Brain microvascular endothelial cell (primary cell): ENCODE measurements around the gene KCTD7.
"Not testable (repeated sequence)": the region's sequence is repeated elsewhere in the genome, so short reads cannot be mapped to it uniquely, and the experiment has no call there.

ENCODE experiments used
- DNase-seq: peaks from one replicate; pipeline ENCODE4 v3.0.0-alpha.2; 2020
- H3K27ac ChIP-seq: fragments of 250-450 bp; sonication (Bioruptor Pico); 2 replicates; pipeline ENCODE4 v1.5.1; 2020; ENCODE audit warnings: mild to moderate bottlenecking, moderate library complexity
- H3K27me3 ChIP-seq: fragments of 250-450 bp; sonication (Bioruptor Pico); replicated peaks from 2 replicates; pipeline ENCODE4 v1.5.1; 2020; ENCODE audit warnings: mild to moderate bottlenecking
- H3K36me3 ChIP-seq: fragments of 250-450 bp; sonication (Bioruptor Pico); replicated peaks from 2 replicates; pipeline ENCODE4 v1.5.1; 2020; ENCODE audit warnings: mild to moderate bottlenecking
- H3K4me3 ChIP-seq: 2 replicates; pipeline ENCODE4 v1.5.1; 2011; ENCODE audit warnings: low read depth, mild to moderate bottlenecking, control low read depth, low read length, moderate library complexity
- in situ Hi-C: cut with HindIII; loops from 2 replicates; pipeline ENCODE4 v1.10.0; 2017; ENCODE audit warnings: low sequenced_read_pairs, low pct_ligation_motif_present
- TF ChIP-seq, protein P1 (sequence below): IDR thresholded peaks from 2 replicates; pipeline ENCODE4 v1.5.1; 2011; ENCODE audit warnings: low read depth, mild to moderate bottlenecking, moderate library complexity, low read length, control low read depth, inconsistent platforms; ENCODE audit errors: missing control alignments

KCTD7 gene

DNA sequence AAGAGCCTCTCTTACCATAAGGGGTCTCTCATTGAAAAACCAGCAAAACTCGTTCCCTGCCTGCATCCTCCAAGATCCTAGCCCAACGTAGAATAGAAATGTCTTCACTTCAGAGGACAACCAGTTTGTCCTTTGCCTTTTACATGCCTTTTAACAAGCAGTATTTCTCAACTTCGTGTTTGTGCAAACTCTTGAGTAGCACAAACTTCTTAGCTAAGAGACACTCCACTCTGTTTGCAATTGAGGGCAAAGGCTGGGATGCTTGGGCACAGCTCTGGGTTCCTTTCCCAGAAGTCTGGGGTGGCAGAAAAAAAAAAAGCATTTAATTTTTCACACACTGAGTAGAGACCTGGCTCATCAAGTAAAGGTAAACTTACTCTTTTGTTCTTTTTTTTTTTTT is 19.5 kb upstream of the KCTD7 start:
- in situ Hi-C loops: no loop called here
- no peaks in the 10 kb centered on the region for H3K27me3 ChIP-seq
- H3K4me3 ChIP-seq: no peak overlapping the region
- DNase-seq: no peak
- H3K36me3 ChIP-seq: no peaks in the 10 kb centered on the region
- TF ChIP-seq, protein P1, sequence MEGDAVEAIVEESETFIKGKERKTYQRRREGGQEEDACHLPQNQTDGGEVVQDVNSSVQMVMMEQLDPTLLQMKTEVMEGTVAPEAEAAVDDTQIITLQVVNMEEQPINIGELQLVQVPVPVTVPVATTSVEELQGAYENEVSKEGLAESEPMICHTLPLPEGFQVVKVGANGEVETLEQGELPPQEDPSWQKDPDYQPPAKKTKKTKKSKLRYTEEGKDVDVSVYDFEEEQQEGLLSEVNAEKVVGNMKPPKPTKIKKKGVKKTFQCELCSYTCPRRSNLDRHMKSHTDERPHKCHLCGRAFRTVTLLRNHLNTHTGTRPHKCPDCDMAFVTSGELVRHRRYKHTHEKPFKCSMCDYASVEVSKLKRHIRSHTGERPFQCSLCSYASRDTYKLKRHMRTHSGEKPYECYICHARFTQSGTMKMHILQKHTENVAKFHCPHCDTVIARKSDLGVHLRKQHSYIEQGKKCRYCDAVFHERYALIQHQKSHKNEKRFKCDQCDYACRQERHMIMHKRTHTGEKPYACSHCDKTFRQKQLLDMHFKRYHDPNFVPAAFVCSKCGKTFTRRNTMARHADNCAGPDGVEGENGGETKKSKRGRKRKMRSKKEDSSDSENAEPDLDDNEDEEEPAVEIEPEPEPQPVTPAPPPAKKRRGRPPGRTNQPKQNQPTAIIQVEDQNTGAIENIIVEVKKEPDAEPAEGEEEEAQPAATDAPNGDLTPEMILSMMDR: no peak
- H3K27ac ChIP-seq: no peak overlapping the region

DNA sequence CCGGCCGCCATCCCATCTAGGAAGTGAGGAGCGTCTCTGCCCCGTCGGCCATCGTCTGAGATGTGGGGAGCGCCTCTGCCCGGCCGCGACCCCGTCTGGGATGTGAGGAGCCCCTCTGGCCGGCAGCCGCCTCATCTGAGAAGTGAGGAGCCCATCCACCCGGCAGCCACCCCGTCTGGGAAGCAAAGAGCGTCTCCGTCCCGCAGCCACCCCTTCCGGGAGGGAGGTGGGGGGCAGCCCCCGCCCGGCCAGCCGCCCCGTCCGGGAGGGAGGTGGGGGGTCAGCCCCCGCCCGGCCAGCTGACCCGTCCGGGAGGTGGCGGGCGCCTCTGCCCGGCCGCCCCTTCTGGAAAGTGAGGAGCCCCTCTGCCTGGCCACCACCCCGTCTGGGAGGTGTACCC is 14.1 kb upstream of the KCTD7 start:
- H3K27ac ChIP-seq, DNase-seq, in situ Hi-C loops, H3K36me3 ChIP-seq, H3K27me3 ChIP-seq, H3K4me3 ChIP-seq: not testable (repeated sequence)

DNA sequence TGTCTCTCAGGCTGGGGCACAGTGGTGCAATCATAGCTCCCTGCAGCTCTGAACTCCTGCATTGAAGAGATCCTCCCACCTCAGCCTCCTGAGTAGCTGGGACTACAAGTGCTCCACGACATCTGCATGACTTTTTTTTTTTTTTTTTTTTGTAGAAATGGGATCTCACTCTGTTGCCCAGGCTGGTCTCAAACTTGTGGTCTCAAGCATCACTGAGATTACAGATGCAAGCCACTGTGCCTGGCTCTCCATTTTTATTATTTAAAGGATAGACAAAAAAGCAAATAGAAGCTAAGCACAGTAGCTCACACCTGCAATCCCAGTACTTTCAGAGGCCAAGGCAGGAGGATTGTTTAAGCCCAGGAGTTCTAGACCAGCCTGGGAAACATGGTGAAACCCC is 13.0 kb upstream of the KCTD7 start:
- H3K27ac ChIP-seq: no peak overlapping the region
- no peak for DNase-seq
- H3K27me3 ChIP-seq: no peaks in the 10 kb centered on the region
- no peaks in the 10 kb centered on the region for H3K36me3 ChIP-seq
- TF ChIP-seq, protein P1: no peak
- in situ Hi-C loops: no loop called here
- H3K4me3 ChIP-seq: no peak overlapping the region

DNA sequence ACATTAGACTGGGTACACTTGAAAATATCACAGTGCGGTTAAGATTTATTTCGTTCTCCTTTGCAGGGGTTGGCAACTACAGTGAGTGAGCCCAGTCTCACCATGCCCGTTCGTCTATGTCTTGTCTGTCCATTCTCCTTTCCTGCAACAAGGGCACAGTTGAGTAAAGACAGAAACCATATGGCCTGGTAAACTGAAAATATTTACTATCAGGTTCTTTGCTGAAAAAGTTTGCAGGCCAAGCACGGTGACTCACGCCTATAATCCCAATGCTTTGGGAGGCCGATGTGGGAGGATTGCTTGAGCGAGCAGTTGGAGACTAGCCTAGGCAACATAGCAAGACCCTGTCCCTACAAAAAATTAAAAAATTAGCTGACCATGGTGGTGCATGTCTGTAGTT is 11.4 kb upstream of the KCTD7 start:
- H3K27ac ChIP-seq: no peak overlapping the region
- in situ Hi-C loops: no loop called here
- H3K36me3 ChIP-seq: no peaks in the 10 kb centered on the region
- no peak for DNase-seq
- TF ChIP-seq, protein P1: no peak
- no peak overlapping the region for H3K4me3 ChIP-seq
- H3K27me3 ChIP-seq: no peaks in the 10 kb centered on the region

DNA sequence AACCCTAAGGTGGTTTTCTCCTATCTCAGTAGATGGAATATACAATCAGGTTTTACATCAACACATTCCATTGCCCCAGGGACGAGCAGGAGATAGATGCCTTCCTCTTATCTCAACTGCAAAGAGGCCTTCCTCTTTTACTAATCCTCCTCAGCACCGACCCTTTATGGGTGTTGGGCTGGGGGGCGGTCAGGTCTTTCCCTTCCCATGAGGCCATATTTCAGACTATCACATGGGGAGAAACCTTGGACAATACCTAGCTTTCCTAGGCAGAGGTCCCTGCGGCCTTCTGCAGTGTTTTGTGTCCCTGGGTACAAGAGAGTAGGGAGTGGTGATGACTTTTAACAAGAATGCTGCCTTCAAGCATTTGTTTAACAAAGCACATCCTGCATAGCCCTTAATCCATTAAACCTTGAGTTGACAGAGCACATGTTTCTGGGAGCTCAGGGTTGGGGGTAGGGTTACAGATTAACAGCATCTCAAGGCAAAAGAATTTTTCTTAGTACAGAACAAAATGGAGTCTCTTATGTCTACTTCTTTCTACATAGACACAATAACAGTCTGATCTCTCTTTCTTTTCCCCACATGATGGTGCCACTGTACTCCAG is 9.2 kb upstream of the KCTD7 start:
- in situ Hi-C loops, H3K27ac ChIP-seq, H3K4me3 ChIP-seq, H3K36me3 ChIP-seq, DNase-seq, H3K27me3 ChIP-seq: not testable (repeated sequence)

DNA sequence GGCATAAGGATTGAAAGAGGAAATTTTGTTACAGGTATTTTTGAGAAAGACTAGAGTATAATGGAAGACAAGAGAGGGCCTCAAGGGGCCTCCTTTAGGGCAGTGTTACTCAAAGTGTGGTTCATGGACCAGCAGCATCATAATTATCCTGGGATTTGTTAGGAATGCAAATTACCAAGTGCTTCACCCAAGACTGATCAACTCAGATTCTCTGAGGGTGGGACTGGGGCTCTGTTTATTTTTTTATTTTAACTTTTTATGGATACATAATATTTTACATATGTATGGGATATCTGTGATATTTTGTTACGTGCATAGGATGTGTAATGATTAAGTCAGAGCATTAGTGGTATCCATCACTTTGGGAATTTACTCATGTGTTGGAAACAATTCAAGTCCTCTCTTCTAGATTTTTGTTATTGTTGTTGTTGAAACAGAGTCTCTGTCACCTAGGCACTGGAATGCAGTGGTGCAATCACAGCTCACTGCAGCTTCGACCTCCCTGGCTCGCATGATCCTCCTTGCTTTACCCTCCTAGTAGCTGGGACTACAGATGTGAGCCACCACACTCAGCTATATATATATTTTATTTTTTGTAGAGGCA is 2.2 kb upstream of the KCTD7 start:
- Histone ChIP-seq H3K27ac (no peak overlapping the region), H3K36me3 (no peaks in the 10 kb centered on the region), H3K4me3 (no peak overlapping the region), H3K27me3 (no peaks in the 10 kb centered on the region)
- TF ChIP-seq, protein P1: no peak
- in situ Hi-C loops: no loop called here
- DNase-seq: no peak

DNA sequence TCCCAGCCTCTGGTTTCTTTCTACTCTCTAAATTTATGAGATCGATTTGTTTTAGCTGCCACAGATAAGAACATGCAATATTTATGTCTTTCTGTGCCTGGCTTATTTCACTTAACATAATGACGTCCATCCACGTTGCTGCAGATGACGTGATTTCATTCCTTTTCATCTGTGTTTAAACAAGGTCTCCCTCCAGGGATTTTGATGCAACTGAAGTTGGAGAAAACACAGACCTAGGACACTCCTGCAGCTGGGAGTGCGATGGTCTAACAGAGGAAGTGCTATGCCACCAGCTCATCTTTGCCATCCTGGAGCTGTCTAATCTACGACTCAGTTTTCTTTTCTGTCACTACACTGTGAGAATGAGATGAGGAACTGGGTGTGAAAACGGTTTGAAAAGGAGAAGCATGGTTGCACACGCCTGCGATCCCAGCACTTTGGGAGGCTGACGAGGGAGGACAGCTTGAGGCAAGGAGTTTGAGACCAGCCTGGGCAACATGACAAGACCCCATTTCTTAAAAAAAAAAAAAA is 1.5 kb upstream of the KCTD7 start:
- Histone ChIP-seq H3K27ac (no peak overlapping the region), H3K27me3 (no peaks in the 10 kb centered on the region), H3K4me3 (no peak overlapping the region), H3K36me3 (no peaks in the 10 kb centered on the region)
- TF ChIP-seq, protein P1: no peak
- in situ Hi-C loops: no loop called here
- no peak for DNase-seq
